ENCODE results near the gene PTPRD.

PTPRD gene

DNA sequence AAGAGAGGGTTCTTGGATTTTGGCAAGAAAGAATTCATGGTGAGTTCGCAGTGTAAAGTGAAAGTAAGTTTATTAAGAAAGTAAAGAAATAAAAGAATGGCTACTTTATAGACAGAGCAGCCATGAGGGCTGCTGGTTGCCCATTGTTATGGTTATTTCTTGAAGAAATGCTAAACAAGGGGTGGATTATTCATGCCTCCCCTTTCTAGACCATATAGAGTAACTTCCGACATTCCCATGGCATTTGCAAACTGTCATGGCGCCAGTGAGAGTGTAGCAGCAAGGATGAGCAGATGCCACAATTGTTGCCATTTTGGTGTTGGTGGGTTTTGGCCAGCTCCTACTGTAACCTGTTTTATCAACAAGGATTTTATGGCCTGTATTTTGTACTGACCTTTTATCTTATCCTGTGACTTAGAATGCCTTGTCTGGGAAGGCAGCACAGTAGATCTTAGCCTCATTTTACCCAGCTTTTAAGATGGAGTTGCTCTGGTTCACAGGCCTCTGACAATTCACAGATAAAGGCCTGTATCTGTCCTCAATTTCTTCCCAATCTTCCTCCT, 1787.1 kb downstream of the PTPRD start:
- DNase-seq (ENCODE audit: low read depth) = no peak

DNA sequence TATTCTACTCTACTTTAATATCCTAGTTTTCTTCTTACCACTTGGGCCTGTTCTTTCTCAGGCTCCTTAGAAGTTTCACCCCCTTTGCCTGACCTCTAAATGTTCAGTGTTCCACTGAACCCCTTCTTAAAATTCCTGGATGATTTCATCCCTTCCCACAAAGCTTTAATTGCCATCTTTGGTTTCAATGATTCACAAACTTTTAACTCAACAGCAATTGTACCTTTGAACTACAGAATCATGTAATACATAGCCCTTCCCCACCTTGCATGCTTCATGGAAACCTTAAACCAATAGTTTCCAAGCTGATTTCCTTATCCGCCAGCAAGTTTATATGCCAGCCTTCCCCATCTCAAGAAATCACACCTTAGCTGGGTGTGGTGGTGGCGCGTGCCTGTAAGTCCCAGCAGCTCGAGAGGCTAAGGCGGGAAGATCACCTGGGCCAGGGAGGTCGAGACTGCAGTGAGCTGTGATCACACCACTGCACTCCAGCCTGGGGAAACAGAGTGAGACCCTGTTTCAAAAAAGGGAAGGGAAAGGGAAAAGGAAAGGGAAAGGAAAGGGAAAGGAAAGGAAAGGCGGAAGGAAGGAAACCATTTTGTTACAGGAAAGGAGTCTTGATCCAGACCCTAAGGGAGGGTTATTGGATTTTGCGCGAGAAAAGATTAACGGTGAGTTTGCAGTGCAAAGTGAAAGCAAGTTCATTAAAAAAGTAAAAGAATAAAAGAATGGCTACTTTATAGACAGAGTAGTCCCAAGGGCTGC, 1789.5 kb downstream of the PTPRD start:
- no peak for DNase-seq (ENCODE audit: low read depth)

DNA sequence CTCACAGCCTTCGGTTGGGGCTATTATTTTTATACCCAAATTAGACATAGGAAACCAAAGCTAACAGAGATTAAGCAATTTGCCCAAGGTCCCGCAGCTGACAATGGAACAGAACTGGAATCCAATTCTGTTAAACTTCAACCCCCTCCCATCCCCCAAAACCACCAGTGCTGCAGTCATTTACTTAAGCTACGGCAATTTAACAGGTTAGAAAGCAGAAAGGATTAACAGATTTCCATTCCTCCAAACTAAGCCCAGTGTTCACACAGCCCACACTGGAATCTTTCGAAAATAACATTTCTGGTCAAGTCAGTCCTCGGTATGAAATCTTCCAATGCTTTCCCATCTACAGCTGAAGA, 1790.2 kb downstream of the PTPRD start:
- no peak for DNase-seq (ENCODE audit: low read depth)

DNA sequence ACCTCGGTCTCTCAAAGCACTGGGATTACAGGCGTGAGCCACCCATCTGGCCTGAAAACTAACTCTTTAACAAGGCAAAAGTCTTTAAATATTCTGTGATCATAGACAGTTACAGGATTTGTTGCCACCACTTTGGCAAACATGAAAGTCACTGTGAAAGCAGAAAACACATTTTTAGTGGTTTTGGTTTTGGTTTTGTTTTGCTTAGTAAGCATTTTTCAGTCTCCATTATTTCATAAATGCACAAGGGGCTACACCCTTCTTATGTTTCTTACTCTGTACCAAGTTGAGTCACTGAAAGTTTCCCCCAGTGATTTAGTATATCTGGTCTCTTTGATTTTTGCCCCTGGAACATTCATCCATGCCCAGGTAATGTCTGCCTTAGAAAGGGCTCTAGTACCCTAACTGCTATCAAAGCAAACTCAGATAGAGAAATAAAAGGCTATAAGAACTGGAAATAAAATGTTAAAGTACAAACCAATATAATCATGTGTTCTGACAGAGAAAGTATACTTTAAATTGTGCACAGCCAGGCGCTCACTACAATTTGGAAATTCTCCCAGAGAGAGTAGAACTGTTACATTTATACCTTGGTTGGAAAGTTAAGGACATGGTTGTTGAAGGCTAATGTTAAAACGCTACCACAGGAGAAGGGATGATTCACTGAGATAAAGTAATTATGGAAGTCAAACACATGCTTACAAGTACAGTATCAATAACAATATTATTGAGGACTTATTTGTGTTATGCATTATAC, 1790.7 kb downstream of the PTPRD start:
- DNase-seq (ENCODE audit: low read depth) = no peak

DNA sequence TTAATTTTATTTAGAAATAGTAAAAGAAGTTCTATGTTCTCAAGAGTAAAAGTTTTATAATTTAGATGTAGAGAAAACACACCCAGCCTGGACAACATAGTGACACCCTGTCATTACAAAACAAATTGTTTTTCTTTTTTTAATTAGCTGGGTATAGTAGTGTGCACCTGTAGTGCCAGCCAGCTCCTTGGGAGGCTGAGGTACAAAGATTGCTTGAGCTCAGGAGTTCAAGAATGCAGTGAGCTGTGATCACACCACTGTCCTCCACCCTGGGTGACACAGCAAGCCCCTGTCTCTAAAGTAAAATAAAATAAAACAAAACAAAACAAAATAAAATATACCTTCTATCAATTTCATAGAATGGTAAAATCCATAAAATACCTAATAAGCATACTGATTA, 1795.5 kb downstream of the PTPRD start:
- DNase-seq (ENCODE audit: low read depth) = no peak

DNA sequence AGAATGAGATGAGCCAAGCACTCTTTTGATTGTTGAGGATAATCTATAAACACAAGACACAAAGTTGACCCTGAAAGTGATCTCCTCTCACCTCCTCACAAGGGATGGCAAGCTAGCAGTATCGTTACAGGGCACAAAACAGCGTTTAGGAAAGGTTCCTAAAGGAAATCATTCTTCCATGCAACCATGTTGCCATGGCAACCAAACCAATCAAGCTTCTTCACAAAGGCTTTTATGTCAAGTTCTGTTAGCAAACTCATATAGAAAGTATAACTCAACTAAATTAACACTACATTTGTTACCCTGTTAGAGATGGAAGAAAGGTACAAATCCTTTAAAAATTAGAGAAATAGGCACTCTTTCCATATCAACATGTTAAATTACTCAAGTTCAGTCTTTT, 1796.4 kb downstream of the PTPRD start:
- no peak for DNase-seq (ENCODE audit: low read depth)

DNA sequence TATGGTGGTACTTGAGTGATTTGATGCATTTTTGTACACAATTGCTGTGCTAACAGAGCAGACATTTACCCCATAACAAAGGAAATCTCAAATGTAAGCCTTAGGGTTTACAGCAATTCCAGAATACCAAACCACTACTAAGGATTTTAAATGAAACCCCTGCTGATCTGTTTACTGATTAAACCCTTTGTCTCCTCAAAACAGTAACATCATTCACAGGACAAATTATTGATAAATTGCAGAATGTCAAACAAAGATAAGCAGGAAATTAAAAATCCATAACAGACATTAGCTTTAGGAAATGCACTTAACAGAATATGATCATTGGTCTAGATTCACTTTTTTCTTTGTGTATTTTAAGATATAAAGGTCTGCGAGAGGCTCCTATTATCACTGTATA, 1796.9 kb downstream of the PTPRD start:
- DNase-seq (ENCODE audit: low read depth) = no peak

DNA sequence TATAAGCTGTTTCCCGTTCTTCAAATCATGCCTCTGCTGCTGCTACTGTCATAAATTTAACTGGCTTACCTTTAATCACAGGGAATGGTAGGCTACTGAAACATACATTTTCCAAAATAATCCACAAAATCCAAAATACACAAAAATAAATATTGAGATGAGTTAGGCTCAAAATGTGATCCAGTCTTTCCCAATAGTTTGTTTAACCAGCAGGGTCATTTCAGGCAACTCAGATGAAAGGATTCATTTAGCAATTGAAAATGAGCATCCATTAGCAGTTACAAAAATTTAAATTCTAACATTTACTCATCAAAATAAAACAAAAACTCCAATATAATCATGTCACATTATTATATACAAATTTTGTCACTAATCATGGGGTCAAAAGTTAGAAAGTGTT, 1797.6 kb downstream of the PTPRD start:
- DNase-seq (ENCODE audit: low read depth) = no peak

DNA sequence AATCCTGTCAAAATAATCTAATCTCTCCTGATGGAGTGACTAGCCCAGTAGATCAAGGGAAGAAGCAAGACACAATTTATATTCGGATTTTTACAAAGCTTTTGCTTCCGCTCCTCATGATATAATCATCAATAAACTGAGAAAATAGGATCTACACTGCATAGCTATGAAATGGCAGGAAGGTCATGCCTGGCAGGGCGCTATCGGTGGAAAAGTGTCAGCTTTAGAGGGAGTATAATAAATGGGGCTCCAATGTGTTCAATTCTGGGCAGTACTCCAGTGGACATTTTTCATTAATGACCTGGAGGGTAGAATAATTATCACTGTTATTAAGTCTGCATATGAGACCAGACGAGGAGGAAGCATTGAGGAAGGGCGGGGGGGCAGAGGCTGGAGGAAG, 1799.9 kb downstream of the PTPRD start:
- no peak for DNase-seq (ENCODE audit: low read depth)

DNA sequence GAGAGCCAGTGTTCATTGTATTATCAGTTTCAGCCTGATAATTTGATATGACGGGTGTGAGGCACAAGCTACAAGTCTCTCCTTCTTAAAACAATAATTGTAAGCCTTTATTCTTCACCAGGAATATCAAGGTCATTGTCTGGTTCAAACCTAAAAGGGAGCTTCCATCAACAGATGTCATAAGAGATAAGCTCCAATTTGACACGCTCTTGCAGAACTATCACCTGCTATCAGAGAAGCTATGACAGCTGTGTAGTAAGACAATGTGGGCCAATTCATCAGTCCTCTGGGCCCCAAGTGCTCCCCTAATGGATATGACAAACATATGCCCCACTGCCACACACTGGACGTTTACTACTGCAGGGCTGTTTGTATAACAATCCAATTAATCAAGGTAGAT, 1803.1 kb downstream of the PTPRD start:
- DNase-seq (ENCODE audit: low read depth) = no peak

DNA sequence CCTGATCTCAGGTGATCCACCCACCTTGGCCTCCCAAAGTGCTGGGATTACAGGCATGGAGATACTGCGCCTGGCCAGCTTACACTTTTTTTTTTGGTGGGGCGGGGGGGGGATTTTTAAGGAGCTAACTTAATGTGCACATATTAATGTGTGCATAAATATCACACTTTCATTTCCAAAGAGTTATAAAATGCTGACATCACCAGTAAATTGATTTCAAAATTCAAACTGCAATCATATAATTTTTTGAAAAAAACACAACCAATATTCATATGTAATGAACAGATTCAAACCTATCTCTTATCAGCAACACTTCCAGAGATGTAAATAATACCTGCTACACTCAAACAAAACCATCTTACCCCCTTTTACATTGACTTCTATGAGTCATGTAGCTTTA, 1806.7 kb downstream of the PTPRD start:
- no peak for DNase-seq (ENCODE audit: low read depth)

DNA sequence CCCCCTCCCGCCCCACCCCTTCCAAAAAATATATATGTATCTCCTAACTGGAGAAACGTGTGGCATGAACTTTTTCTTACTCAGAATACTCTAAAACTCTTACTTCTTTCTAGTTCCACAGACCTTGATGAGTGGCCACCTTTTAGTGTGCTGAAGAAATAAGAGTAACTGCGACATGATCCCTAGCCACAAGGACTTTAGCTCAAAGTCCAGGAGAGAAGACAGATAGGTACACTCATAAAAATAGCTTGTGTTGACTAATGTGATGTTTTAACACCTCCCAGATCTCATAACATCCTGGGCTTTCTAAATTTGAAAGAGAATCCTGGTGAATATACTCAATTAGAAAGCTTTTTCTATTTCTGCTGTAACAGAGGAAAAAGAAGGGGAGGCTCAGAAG, 1808.2 kb downstream of the PTPRD start:
- DNase-seq (ENCODE audit: low read depth) = no peak

DNA sequence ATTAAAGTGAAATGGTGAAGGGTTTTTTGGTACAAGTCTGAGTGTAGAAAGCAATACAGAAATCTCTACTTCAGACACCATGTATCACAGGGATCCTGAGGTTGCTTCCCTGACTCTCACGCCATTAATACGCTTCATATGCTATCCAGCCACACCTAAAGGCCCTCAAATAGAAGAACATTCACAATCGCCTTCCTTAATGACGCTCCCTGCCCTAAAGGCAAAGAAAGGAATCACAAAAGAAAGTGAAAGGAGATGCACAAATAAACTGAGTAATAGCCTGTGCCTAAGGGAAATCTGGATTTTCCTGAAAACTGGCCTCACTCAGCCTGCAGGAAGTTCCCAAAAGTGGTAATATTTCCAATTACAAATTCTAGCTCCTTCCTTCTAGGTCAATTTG, 1810.6 kb downstream of the PTPRD start:
- DNase-seq (ENCODE audit: low read depth) = no peak

DNA sequence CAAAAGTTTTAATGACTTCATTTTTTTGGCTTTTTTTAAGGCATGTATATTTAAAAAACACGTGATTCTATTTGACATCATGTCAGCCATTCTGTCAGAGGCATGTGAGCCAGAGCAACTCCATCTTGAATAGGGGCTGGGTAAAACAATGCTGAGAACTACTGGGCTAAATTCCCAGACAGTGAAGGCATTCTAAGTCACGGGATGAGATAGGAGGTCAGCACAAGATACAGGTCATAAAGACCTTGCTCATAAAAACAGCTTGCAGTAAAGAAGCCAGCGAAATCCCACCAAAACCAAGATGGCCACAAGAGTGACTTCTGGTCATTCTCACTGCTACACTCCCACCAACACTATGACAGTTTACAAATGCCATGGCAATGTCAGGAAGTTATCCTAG, 1812.6 kb downstream of the PTPRD start:
- DNase-seq (ENCODE audit: low read depth) = no peak

DNA sequence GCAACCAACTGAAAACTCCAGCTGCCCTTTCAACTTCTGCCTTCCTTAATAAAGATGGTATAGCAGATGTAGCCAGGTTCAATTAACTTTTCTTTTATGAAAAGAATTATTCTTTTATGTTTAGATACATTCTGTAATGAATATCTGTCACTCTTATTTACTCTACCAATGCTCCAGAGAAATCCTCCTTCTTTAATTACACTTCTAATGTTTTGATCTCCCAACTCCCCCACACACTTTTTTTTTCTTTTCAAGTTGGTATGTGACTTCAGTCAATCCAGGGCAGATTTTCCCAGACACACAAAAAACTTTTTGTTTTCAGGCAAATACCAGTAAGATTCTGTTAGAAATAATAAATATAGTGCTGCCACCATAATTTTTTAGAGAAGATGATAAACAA, 1813.2 kb downstream of the PTPRD start:
- DNase-seq (ENCODE audit: low read depth) = no peak

DNA sequence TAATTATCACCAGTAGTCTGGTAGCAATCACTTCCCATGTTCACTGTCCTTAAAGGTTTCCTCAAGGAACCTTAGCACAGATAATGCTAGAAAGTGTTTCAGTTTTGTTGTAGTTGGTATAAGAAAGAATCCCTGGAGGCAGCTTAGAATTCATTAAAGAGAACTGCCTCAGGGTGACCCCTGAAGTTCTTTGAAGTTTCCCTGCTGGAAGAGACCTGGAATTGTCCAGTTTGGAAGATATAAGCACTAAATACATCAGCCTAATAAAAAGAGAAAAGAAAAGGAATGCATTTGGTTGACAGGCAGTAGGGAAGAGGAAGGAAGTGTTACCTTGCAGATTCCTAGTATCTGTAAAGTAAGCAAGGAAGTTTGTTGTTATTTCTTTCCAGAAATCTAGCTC, 1813.6 kb downstream of the PTPRD start:
- no peak for DNase-seq (ENCODE audit: low read depth)

DNA sequence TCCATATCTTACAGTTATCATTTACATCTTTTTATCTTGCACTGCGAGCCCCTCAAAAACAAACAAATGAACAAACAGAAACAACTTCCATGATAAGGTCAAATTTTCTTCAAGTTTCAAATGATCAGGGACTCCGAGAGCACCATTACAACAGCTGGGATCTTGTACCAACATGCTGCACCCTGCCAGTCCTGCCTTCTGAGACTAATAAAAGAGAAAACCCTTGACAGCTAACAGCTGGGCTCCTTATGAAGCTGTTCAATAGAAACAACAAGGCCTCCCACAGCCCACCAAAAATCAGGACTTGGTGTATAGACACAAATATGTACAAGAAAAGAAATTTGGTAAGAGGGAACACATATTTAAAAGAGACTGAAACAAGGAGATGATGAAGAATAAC, 1828.0 kb downstream of the PTPRD start:
- DNase-seq (ENCODE audit: low read depth) = no peak

DNA sequence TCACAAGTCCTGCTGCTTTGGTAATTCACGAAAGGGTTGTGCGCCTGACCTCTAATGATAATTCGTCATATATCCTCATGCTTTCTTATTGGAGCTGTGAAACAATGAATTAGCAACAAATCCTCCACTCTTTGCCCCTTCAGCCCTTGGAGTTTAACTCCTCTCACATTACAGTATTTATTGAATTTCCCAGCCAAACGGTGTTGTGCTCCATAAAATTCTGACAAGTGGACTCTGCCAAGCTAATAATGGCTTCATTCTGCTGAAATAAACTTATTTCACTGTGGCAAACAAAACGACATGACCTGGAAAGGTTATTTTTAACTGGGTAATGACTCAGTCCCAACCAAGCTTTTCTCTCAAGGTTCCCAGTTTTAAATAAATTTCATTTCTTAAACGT, 1828.9 kb downstream of the PTPRD start:
- no peak for DNase-seq (ENCODE audit: low read depth)

DNA sequence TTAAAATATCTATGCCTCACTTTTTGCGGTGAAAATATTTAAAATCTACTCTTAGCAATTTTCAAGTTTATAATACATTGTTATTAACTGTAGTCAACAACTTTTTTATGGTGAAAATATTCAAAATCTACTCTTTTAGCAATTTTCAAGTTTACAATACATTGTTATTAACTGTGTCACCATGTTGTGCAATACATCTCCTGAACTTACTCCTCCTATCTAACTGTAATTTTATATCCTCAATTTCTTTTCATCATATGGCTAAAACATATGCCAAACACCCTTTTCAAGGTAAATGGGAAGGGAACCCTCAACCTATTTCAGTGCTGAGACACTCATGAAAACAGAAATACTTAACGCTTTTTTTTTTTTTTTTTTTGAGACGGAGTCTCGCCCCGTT, 1830.6 kb downstream of the PTPRD start:
- DNase-seq (ENCODE audit: low read depth) = no peak

DNA sequence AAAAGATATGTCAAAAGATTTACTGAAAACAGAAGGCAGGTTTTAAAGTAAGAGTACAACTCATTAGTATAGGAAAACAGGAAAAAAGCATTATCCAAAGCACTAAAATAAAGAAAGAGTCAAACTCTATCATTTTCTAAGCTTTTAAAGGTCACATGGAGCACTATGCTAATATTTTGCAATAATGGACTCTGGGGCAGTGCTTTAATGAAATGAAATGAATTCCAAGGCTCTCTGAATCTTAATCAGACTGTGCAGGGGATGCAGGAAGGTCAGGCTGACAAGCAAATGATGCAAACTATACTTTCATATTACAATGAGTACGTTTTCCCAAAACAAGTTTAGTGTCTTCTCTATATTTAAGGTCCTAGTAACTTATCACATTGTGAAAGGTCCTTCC, 1831.3 kb downstream of the PTPRD start:
- no peak for DNase-seq (ENCODE audit: low read depth)

DNA sequence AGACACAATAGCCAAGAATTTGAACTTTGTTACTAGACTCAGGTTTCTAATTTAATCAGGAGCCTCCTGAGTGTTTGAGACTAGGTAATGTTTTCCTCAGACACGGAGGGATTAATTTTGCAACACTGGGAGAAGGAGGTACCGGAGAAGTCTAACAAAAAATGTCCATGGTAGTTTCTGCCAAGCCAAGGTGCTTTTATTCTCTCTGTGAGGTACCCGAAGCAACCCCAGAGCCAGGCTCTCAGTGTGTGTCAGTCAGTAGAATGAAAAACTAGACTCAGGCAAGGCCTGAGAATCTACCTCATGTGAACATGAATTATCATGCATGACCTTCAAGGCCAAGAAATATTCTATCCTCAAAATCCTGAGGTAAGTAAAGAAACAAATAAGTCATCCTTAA, 1832.4 kb downstream of the PTPRD start:
- no peak for DNase-seq (ENCODE audit: low read depth)

DNA sequence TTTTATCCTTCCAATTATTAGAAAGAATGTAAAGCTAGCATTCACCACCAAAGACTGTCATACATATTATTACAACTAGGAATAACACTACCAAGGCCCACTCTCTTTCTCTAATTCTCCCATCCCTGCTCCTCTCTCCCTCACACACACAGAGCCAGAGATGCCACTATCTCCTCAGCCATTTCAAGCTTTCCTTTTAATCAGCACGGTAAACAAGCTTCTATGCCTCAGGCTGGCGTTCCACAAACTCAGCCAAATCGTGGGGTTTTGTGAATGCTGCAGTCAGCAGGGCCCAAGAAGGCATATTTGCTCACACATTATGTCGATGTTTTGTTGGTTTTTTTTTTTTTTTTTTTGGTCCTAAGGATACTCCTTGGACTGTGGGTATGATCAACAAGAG, 1833.3 kb downstream of the PTPRD start:
- no peak for DNase-seq (ENCODE audit: low read depth)

DNA sequence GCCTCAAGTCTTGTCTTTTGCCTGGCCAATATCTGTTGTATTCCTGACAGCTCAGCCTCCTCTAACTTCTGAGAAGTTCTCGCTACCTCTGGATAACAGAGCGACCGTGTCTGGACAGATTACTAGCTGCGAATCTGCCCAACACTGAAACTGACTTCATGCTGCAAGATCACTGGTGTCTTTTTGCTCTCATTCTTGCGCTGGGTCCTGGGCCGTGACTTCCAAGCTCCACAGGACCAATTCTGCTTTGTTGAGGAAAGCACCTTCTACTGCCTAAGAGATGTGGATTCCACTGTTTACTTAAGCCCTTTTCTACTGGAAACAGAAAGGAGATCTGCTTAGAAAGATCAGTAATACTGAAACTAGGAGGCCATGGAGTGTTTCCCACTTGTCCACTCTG, 1834.4 kb downstream of the PTPRD start:
- no peak for DNase-seq (ENCODE audit: low read depth)

DNA sequence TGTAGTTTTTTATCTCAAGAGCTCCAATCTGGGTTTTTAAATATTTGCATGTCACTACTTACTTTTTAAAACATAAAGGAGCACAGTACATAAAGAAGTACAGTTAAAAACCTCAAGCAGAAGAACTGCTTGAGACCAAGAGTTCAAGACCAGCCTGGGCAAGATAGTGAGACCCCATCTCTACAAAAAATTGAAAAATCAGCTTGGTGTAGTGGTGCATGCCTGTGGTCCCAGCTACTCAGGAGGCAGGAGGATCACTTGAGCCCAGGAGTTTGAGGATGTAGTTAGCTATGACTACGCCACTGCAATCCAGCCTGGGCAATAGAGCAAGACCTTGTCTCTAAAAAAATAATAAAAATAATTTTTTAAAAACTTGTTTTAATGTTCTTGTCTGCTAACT, 1840.5 kb downstream of the PTPRD start:
- DNase-seq (ENCODE audit: low read depth) = no peak
